ENCODE results near the gene ST6GALNAC6.

DNA sequence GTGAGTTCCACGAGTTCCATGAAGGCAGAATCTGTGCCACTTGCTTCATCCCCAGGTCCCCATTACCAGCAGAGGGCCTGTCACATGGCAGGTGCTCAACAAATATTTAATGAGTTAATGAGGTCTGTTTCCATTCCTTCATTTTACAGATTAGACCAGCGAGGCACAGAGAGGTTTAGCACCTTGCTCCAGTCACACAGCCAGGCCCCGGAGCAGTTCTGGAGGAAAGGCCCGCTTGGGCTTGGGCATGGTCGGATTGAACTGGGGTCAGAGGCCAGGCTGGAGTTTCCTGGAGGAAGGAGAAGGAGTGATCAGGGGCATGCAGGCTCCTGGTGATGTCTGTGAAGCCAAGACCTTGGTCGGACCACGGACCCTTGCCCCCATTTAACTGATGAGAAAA is 21.4 kb upstream of the ST6GALNAC6 start:
- TF ChIP-seq JUND (IDR thresholded peaks at IDR 0.05) (no peak), YY1 (IDR thresholded peaks at IDR 0.05) (no peak), CTCF (IDR thresholded peaks at IDR 0.05; ENCODE audit: low read depth, low read length, missing input control) (no peak), SP1 (IDR thresholded peaks at IDR 0.05) (no peak), RXRA (IDR thresholded peaks at IDR 0.05) (no peak), FOXA2 (IDR thresholded peaks at IDR 0.05) (no peak), RAD21 (IDR thresholded peaks at IDR 0.05) (no peak), EGR1 (IDR thresholded peaks at IDR 0.05; ENCODE audit: low read depth in 2 of 2) (no peak), ATF3 (IDR thresholded peaks at IDR 0.05) (no peak)
